Measurements from ENCODE around the gene CREB5.

- TF ChIP-seq POLR2AphosphoS5 (IDR thresholded peaks at IDR 0.05; ENCODE audit: low read depth, low read length) (no peak), SIN3A (IDR thresholded peaks at IDR 0.05; ENCODE audit: borderline replicate concordance, insufficient read depth, low read length) (no peak)
- TF ChIP-seq, protein P1, sequence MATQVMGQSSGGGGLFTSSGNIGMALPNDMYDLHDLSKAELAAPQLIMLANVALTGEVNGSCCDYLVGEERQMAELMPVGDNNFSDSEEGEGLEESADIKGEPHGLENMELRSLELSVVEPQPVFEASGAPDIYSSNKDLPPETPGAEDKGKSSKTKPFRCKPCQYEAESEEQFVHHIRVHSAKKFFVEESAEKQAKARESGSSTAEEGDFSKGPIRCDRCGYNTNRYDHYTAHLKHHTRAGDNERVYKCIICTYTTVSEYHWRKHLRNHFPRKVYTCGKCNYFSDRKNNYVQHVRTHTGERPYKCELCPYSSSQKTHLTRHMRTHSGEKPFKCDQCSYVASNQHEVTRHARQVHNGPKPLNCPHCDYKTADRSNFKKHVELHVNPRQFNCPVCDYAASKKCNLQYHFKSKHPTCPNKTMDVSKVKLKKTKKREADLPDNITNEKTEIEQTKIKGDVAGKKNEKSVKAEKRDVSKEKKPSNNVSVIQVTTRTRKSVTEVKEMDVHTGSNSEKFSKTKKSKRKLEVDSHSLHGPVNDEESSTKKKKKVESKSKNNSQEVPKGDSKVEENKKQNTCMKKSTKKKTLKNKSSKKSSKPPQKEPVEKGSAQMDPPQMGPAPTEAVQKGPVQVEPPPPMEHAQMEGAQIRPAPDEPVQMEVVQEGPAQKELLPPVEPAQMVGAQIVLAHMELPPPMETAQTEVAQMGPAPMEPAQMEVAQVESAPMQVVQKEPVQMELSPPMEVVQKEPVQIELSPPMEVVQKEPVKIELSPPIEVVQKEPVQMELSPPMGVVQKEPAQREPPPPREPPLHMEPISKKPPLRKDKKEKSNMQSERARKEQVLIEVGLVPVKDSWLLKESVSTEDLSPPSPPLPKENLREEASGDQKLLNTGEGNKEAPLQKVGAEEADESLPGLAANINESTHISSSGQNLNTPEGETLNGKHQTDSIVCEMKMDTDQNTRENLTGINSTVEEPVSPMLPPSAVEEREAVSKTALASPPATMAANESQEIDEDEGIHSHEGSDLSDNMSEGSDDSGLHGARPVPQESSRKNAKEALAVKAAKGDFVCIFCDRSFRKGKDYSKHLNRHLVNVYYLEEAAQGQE (IDR thresholded peaks at IDR 0.05; ENCODE audit: insufficient read depth in 1 of 2, low read depth in 2 of 2, low read length in 2 of 2) = no peak
Measured at GRCh38 chr7:28681693-28682310, 269.5 kb downstream of the CREB5 start.
